ENCODE results near the gene HDAC9.

The HDAC9 gene

GRCh38 chr7:18526368-18526878, 30.9 kb downstream of the HDAC9 start:
- no peak for DNase-seq (ENCODE audit: low spot score)

- no peak for DNase-seq (ENCODE audit: low spot score)
These were observed 33.7 kb downstream of the HDAC9 start for GRCh38 chr7:18529239-18529638.

GRCh38 chr7:18530224-18531179, 35.0 kb downstream of the HDAC9 start:
- no peak for DNase-seq (ENCODE audit: low spot score)

- DNase-seq (ENCODE audit: low spot score), result no peak
These were observed 36.0 kb downstream of the HDAC9 start for GRCh38 chr7:18531539-18531938.

GRCh38 chr7:18532813-18533212, 37.3 kb downstream of the HDAC9 start:
- no peak for DNase-seq (ENCODE audit: low spot score)

- DNase-seq (ENCODE audit: low spot score), result no peak
These were observed 38.9 kb downstream of the HDAC9 start for GRCh38 chr7:18534481-18534880.

GRCh38 chr7:18535810-18536415, 40.4 kb downstream of the HDAC9 start:
- no peak for DNase-seq (ENCODE audit: low spot score)

GRCh38 chr7:18536486-18536885, 40.9 kb downstream of the HDAC9 start:
- no peak for DNase-seq (ENCODE audit: low spot score)

- no peak for DNase-seq (ENCODE audit: low spot score)
These were observed 43.2 kb downstream of the HDAC9 start for GRCh38 chr7:18538554-18539250.

- DNase-seq (ENCODE audit: low spot score), result no peak
These were observed 44.8 kb downstream of the HDAC9 start for GRCh38 chr7:18540396-18540795.

GRCh38 chr7:18541181-18541870, 45.8 kb downstream of the HDAC9 start:
- DNase-seq (ENCODE audit: low spot score), result no peak

GRCh38 chr7:18541871-18542212, 46.3 kb downstream of the HDAC9 start:
- DNase-seq (ENCODE audit: low spot score), result no peak

- DNase-seq (ENCODE audit: low spot score), result no peak
These were observed 51.0 kb downstream of the HDAC9 start for GRCh38 chr7:18546576-18546975.

GRCh38 chr7:18547509-18548187, 52.1 kb downstream of the HDAC9 start:
- no peak for DNase-seq (ENCODE audit: low spot score)

GRCh38 chr7:18548534-18548933, 53.0 kb downstream of the HDAC9 start:
- no peak for DNase-seq (ENCODE audit: low spot score)

- no peak for DNase-seq (ENCODE audit: low spot score)
These were observed 55.0 kb downstream of the HDAC9 start for GRCh38 chr7:18550574-18550973.

GRCh38 chr7:18552316-18552916, 56.9 kb downstream of the HDAC9 start:
- DNase-seq (ENCODE audit: low spot score), result no peak

GRCh38 chr7:18552943-18553604, 57.5 kb downstream of the HDAC9 start:
- no peak for DNase-seq (ENCODE audit: low spot score)

GRCh38 chr7:18553605-18554003, 58.1 kb downstream of the HDAC9 start:
- DNase-seq (ENCODE audit: low spot score), result no peak

- DNase-seq (ENCODE audit: low spot score), result no peak
These were observed 59.6 kb downstream of the HDAC9 start for GRCh38 chr7:18555120-18555519.

GRCh38 chr7:18555968-18556367, 60.4 kb downstream of the HDAC9 start:
- no peak for DNase-seq (ENCODE audit: low spot score)

Measured in hematopoietic multipotent progenitor cell treated with erythropoietin and hydrocortisone succinate and interleukin-3 and kit ligand, for 17 days (in vitro differentiated cells).